H1 (cell line): ENCODE data around the gene KCNT1. TPM values are rescaled to one million over a fixed set of nuclear protein-coding genes. Genes with fewer than 3 reads are reported as not detected.

ENCODE experiments used
- CTCF ChIA-PET: fragments of 300-600 bp; sonication (Branson Sonifier 250); formaldehyde crosslinking; loops from one replicate; lab custom pipeline; 2021; ENCODE audit not compliant: partially characterized antibody; lab: Charles Lee
- POLR2A ChIA-PET: fragments of 300-600 bp; sonication (Branson Sonifier 250); formaldehyde crosslinking; loops from one replicate; lab custom pipeline; 2021; ENCODE audit warnings: inconsistent platforms; ENCODE audit not compliant: partially characterized antibody; lab: Charles Lee
- DNase-seq, 2 experiments: peaks; one replicate each; pipeline versions ENCODE4 v3.0.0 to v3.0.0-alpha.2; 2010 to 2022; ENCODE audit warnings: low spot score in 2 of 2, low read depth in 1 of 2, mixed read lengths in 1 of 2
- FAIRE-seq: peaks from 2 replicates; lab custom pipeline; 2011; peaks lifted over from hg19 to GRCh38; lab: Jason Lieb, UNC
- H2AFZ ChIP-seq: 2 replicates; pipeline ENCODE4 v1.8.1; 2012; ENCODE audit warnings: low read length, inconsistent platforms
- H2AK5ac ChIP-seq: 2 replicates; pipeline ENCODE4 v1.6.1; 2013; ENCODE audit warnings: low read depth, low read length
- H2BK120ac ChIP-seq: replicated peaks from 2 replicates; pipeline ENCODE3; 2013; ENCODE audit warnings: low read depth, low read length, inconsistent platforms
- H2BK12ac ChIP-seq: 2 replicates; pipeline ENCODE4 v1.6.1; 2013; ENCODE audit warnings: low read depth, low read length
- H2BK15ac ChIP-seq: 2 replicates; pipeline ENCODE4 v1.6.1; 2013; ENCODE audit warnings: low read length
- H2BK20ac ChIP-seq: 2 replicates; pipeline ENCODE4 v1.6.1; 2013; ENCODE audit warnings: low read length
- H2BK5ac ChIP-seq: 2 replicates; pipeline ENCODE4 v1.6.1; 2013; ENCODE audit warnings: low read depth, low read length
- H3K14ac ChIP-seq: 2 replicates; pipeline ENCODE4 v1.6.1; 2013; ENCODE audit warnings: inconsistent platforms; ENCODE audit not compliant: insufficient read length
- H3K18ac ChIP-seq: 2 replicates; pipeline ENCODE4 v1.6.1; 2013; ENCODE audit warnings: low read length; ENCODE audit errors: extremely low read depth
- H3K23ac ChIP-seq: 2 replicates; pipeline ENCODE4 v1.6.1; 2013; ENCODE audit warnings: inconsistent platforms; ENCODE audit not compliant: insufficient read length
- H3K23me2 ChIP-seq: 2 replicates; pipeline ENCODE4 v1.6.1; 2013; ENCODE audit warnings: low read depth, low read length
- H3K27ac ChIP-seq: 2 replicates; pipeline ENCODE4 v1.6.1; 2011; ENCODE audit warnings: low read depth, low read length, inconsistent platforms
- H3K27me3 ChIP-seq, 4 experiments: replicated peaks in 1 of 4; 1 replicate in 1 of 4; 2 replicates in 3 of 4; pipeline versions ENCODE4 v1.6.1 to v1.8.1; 2011 to 2013; ENCODE audit warnings: low read length in 3 of 4, mild to moderate bottlenecking in 3 of 4, inconsistent platforms in 2 of 4, mixed read lengths in 2 of 4, moderate library complexity in 1 of 4; ENCODE audit not compliant: control insufficient read depth in 3 of 4, insufficient read depth in 3 of 4; ENCODE audit errors: extremely low read depth in 1 of 4
- H3K36me3 ChIP-seq, 4 experiments: 2 replicates each; pipeline versions ENCODE4 v1.6.1 to v1.8.1; 2011 to 2013; ENCODE audit warnings: mild to moderate bottlenecking in 4 of 4, low read length in 3 of 4, moderate library complexity in 2 of 4, control low read depth in 1 of 4, inconsistent platforms in 1 of 4; ENCODE audit not compliant: insufficient read depth in 4 of 4, control insufficient read depth in 2 of 4
- H3K4ac ChIP-seq: replicated peaks from 2 replicates; pipeline ENCODE3; 2013; ENCODE audit warnings: low read length, low read depth, mixed read lengths, inconsistent platforms; ENCODE audit not compliant: insufficient read length
- H3K4me1 ChIP-seq, 4 experiments: replicated peaks in 1 of 4; 1 replicate in 1 of 4; 2 replicates in 3 of 4; pipeline versions ENCODE4 v1.6.1 to v1.8.1; 2011 to 2013; ENCODE audit warnings: low read length in 3 of 4, inconsistent platforms in 2 of 4, mixed read lengths in 1 of 4; ENCODE audit not compliant: insufficient read depth in 4 of 4, control insufficient read depth in 3 of 4
- H3K4me2 ChIP-seq, 2 experiments: 2 replicates each; pipeline versions ENCODE4 v1.6.1 to v1.8.1; 2011 to 2013; ENCODE audit warnings: low read depth in 2 of 2, low read length in 2 of 2, control low read depth in 1 of 2, inconsistent platforms in 1 of 2, mild to moderate bottlenecking in 1 of 2; ENCODE audit not compliant: insufficient read depth in 1 of 2
- H3K4me3 ChIP-seq, 4 experiments: fragments of 200-600, 300-600 bp in 1 of 4; sonication (generic), shearing (Covaris generic), sonication (Bioruptor Twin) in 1 of 4; 2 replicates each; pipeline versions ENCODE4 v1.5.1 to v1.8.1; 2011 to 2016; ENCODE audit warnings: low read length in 4 of 4, low read depth in 3 of 4, control low read depth in 2 of 4, inconsistent platforms in 2 of 4, mild to moderate bottlenecking in 2 of 4, mixed read lengths in 1 of 4, moderate library complexity in 1 of 4; ENCODE audit not compliant: insufficient read depth in 2 of 4; ENCODE audit errors: extremely low read depth in 1 of 4
- H3K56ac ChIP-seq: replicated peaks from 2 replicates; pipeline ENCODE3; 2013; ENCODE audit warnings: low read depth, mild to moderate bottlenecking, mixed read lengths, low read length, inconsistent platforms; ENCODE audit not compliant: insufficient read length
- H3K79me1 ChIP-seq: 2 replicates; pipeline ENCODE4 v1.6.1; 2013; ENCODE audit warnings: low read depth, low read length, control low read depth
- H3K79me2 ChIP-seq, 2 experiments: 2 replicates each; pipeline versions ENCODE4 v1.6.1 to v1.8.1; 2012 to 2013; ENCODE audit warnings: low read length in 2 of 2, mild to moderate bottlenecking in 2 of 2, inconsistent platforms in 1 of 2; ENCODE audit not compliant: insufficient read depth in 2 of 2, control insufficient read depth in 1 of 2
- H3K9ac ChIP-seq, 4 experiments: replicated peaks in 1 of 4; 1 replicate in 1 of 4; 2 replicates in 3 of 4; pipeline versions ENCODE4 v1.6.1 to v1.8.1; 2011 to 2013; ENCODE audit warnings: low read depth in 3 of 4, low read length in 3 of 4, control low read depth in 2 of 4, mild to moderate bottlenecking in 2 of 4, moderate library complexity in 2 of 4, inconsistent platforms in 1 of 4; ENCODE audit errors: extremely low read depth in 1 of 4
- H3K9me3 ChIP-seq, 2 experiments: 2 replicates each; pipeline versions ENCODE4 v1.6.1 to v1.8.1; 2012 to 2013; ENCODE audit warnings: mild to moderate bottlenecking in 2 of 2, moderate library complexity in 2 of 2, control low read depth in 1 of 2, inconsistent platforms in 1 of 2, low read depth in 1 of 2, low read length in 1 of 2, mixed read lengths in 1 of 2; ENCODE audit not compliant: insufficient read depth in 2 of 2
- H4K20me1 ChIP-seq, 2 experiments: replicated peaks in 1 of 2; 2 replicates each; pipeline versions ENCODE3 to v1.8.1; 2011 to 2013; ENCODE audit warnings: inconsistent platforms in 2 of 2, low read length in 2 of 2, mild to moderate bottlenecking in 1 of 2; ENCODE audit not compliant: insufficient read depth in 2 of 2, control insufficient read depth in 1 of 2
- H4K5ac ChIP-seq: 2 replicates; pipeline ENCODE4 v1.6.1; 2013; ENCODE audit warnings: low read length, low read depth, mixed read lengths, inconsistent platforms; ENCODE audit not compliant: insufficient read length
- H4K8ac ChIP-seq: 2 replicates; pipeline ENCODE4 v1.8.0; 2013; ENCODE audit warnings: mild to moderate bottlenecking, moderate library complexity, low read length, inconsistent platforms; ENCODE audit not compliant: insufficient read depth; ENCODE audit errors: extremely low read depth
- H4K91ac ChIP-seq: replicated peaks from 2 replicates; pipeline ENCODE3; 2013; ENCODE audit warnings: low read length, mixed read lengths, inconsistent platforms; ENCODE audit not compliant: insufficient read length
- CBX5 ChIP-seq: fragments of 300-800, 300-1000 bp; sonication (generic); IDR thresholded peaks from 2 replicates; pipeline ENCODE4 v1.7.1; 2016; ENCODE audit warnings: antibody characterized with exemption, low read length, low read depth
- CHD2 ChIP-seq: IDR thresholded peaks from 2 replicates; pipeline ENCODE4 v1.6.1; 2012; ENCODE audit warnings: low read length, improper control_type of control experiment
- KDM4A ChIP-seq: IDR thresholded peaks from one replicate; pipeline ENCODE4 v1.7.1; 2012; ENCODE audit warnings: low read depth, mild to moderate bottlenecking, moderate library complexity, low read length, inconsistent platforms; ENCODE audit not compliant: severe bottlenecking
- MAFK ChIP-seq: IDR thresholded peaks from 2 replicates; pipeline ENCODE4 v1.6.1; 2012; ENCODE audit warnings: low read depth, mild to moderate bottlenecking, improper control_type of control experiment, low read length
- POLR2A ChIP-seq, 2 experiments: IDR thresholded peaks; 1 replicate in 1 of 2; 2 replicates in 1 of 2; pipeline ENCODE4 v1.6.1; 2011; ENCODE audit warnings: low read depth in 2 of 2, low read length in 2 of 2, mild to moderate bottlenecking in 2 of 2; ENCODE audit errors: control extremely low read depth in 1 of 2
- POU5F1 ChIP-seq: IDR thresholded peaks from 2 replicates; pipeline ENCODE4 v1.6.1; 2011; ENCODE audit warnings: low read depth, mild to moderate bottlenecking, low read length, moderate library complexity
- RAD21 ChIP-seq, 2 experiments: IDR thresholded peaks in 1 of 2; conservative IDR thresholded peaks in 1 of 2; 2 replicates each; pipeline ENCODE4 v1.6.1; 2011; ENCODE audit warnings: low read depth in 2 of 2, low read length in 2 of 2, improper control_type of control experiment in 1 of 2, inconsistent platforms in 1 of 2, mild to moderate bottlenecking in 1 of 2, moderate library complexity in 1 of 2
- SIX5 ChIP-seq: IDR thresholded peaks from 2 replicates; pipeline ENCODE4 v1.6.1; 2011; ENCODE audit warnings: mild to moderate bottlenecking, low read depth, low read length
- SP2 ChIP-seq: IDR thresholded peaks from 2 replicates; pipeline ENCODE4 v1.6.1; 2012; ENCODE audit warnings: mild to moderate bottlenecking, low read length, inconsistent platforms
- SP4 ChIP-seq: IDR thresholded peaks from 2 replicates; pipeline ENCODE4 v1.6.1; 2012; ENCODE audit warnings: low read length, inconsistent platforms
- WGBS, 2 experiments: shearing (Covaris generic) in 1 of 2; methylation state at CpG; one replicate each; pipeline versions ENCODE4 v1.1.6 to v1.1.7; 2013 to 2015; ENCODE audit warnings: low lambda C conversion rate in 2 of 2, mixed read lengths in 2 of 2, inconsistent platforms in 1 of 2, low coverage in 1 of 2, missing lambda C conversion rate in 1 of 2; ENCODE audit not compliant: insufficient replicate concordance in 2 of 2, insufficient coverage in 1 of 2, insufficient read length in 1 of 2; ENCODE audit errors: extremely low coverage in 1 of 2, missing lambda C conversion rate in 1 of 2; 5-methylcytosine and 5-hydroxymethylcytosine counted together
- polyA plus RNA-seq, 7 experiments: library from polyadenylated mRNA; depleted of rRNA in 3 of 7; stranded (reverse) in 5 of 7; unstranded in 2 of 7; fragments of >200 nt in 5 of 7; fragments of 200-250 nt in 2 of 7; gene quantifications; 1 replicate in 5 of 7; 2 replicates in 1 of 7; 4 replicates in 1 of 7; pipeline versions ENCODE4 v1.2.1 to v1.2.3, GENCODE V29; 2011 to 2013; ENCODE audit warnings: missing spikeins in 2 of 7, mixed read lengths in 2 of 7
- total RNA-seq: library from RNA; stranded (reverse); fragmentation: NEBNext Ultra II Directional; extraction: Animal tissue kit (Norgen Biotek cat#: 25700); gene quantifications from 2 replicates; pipeline ENCODE4 v1.2.1, GENCODE V29; 2021

KCNT1 gene
- total and polyA plus RNA-seq, 2 of the 8 experiments (the other 6 are each of a cell fraction or from before 2014, with no cell fraction given): 0.13 to 0.20 TPM

DNA sequence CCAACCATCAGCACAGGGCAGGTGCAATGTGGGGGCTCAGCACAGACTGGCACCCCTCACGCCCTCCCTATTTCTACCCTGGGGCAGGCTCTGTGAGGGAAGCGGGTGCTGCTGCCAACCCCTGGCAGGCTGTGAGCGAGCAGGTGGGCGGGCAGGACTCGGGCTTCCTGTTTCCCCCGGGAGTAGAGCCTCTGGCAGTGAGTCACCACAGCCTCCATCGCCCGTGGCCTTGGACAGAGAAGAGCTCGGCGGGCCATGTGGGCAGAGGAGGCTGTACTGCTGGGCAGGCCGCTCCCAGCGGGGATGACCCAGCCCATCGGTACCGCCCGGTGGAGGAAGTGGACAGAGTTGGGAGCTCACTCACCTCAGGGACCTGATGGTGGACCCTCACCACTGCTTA lies 16.6 kb downstream of the KCNT1 start:
- H3K4me3 ChIP-seq: no peak overlapping the region
- H3K4me2 ChIP-seq: no peak overlapping the region
- H3K23me2 ChIP-seq: no peaks in the 10 kb centered on the region
- FAIRE-seq (no peak), DNase-seq (no peak)
- no peaks in the 10 kb centered on the region for H3K9me3 ChIP-seq
- ChIA-PET POLR2A (no interaction called here), CTCF (interaction anchor here (0.6 to 0.9 kb wide), 2 partner anchors 25 to 124 kb away, joined by 3 read pairs; no protein-coding TSS in a partner anchor)
- TF ChIP-seq CBX5: no peak
- no peak for TF ChIP-seq POLR2A (IDR thresholded peaks at IDR 0.05; ENCODE audit: control extremely low read depth in 1 of 2, low read depth in 2 of 2, low read length in 2 of 2)
- TF ChIP-seq RAD21 (IDR thresholded peaks at IDR 0.05 in 1 of 2, conservative IDR thresholded peaks at IDR 0.05 in 1 of 2; ENCODE audit: low read depth in 2 of 2, low read length in 2 of 2): no peak
- no peak for TF ChIP-seq MAFK
- no peak for TF ChIP-seq SP2
- TF ChIP-seq CHD2: no peak
- TF ChIP-seq KDM4A: no peak
- no peak for TF ChIP-seq SP4
- TF ChIP-seq POU5F1: no peak
- TF ChIP-seq SIX5: no peak
- no peak overlapping the region; the same call in 1 of the 2 replicates for H2BK12ac ChIP-seq
- no peak overlapping the region for H2AK5ac ChIP-seq
- H3K14ac ChIP-seq: no peak overlapping the region
- H3K4me1 ChIP-seq: peaks cover 0 to 5% (median 2%) of the 10 kb centered on the region in 4 experiments; a peak in 3 of 7 replicates
- H3K36me3 ChIP-seq: no peaks in the 10 kb centered on the region
- no peak overlapping the region for H4K5ac ChIP-seq
- H3K27ac ChIP-seq: no peak overlapping the region
- no peak overlapping the region for H2BK20ac ChIP-seq
- H3K18ac ChIP-seq: no peak overlapping the region
- peaks cover 0 to 18% (median 17%) of the 10 kb centered on the region in 4 experiments; a peak in 6 of 7 replicates for H3K27me3 ChIP-seq
- H3K9ac ChIP-seq: no peak overlapping the region; a peak in 1 of 7 replicates
- H3K79me1 ChIP-seq: no peaks in the 10 kb centered on the region
- no peak overlapping the region for H2AFZ ChIP-seq
- H2BK15ac ChIP-seq: no peak overlapping the region
- peaks cover 4 to 10% of the 10 kb centered on the region in 2 experiments for H4K20me1 ChIP-seq
- H3K23ac ChIP-seq: no peak overlapping the region
- H4K8ac ChIP-seq: no peak overlapping the region
- WGBS, 2 experiments: 97% methylated on average over 11 of the region's 15 CpGs; no CpG with 5 or more reads in 1 of the 2 experiments
- H3K4ac ChIP-seq: no peak overlapping the region
- no peak overlapping the region for H2BK5ac ChIP-seq
- no peak overlapping the region for H4K91ac ChIP-seq
- H2BK120ac ChIP-seq: no peak overlapping the region
- H3K79me2 ChIP-seq: no peaks in the 10 kb centered on the region
- no peak overlapping the region for H3K56ac ChIP-seq
